AG10803 (cell line): ENCODE results near the gene CTIF.

Experiments
- DNase-seq: peaks from one replicate; pipeline ENCODE4 v3.0.0; 2010; ENCODE audit warnings: low read depth
- H3K4me3 ChIP-seq: 2 replicates; pipeline ENCODE4 v1.5.1; 2011; ENCODE audit warnings: mild to moderate bottlenecking, low read length, control low read depth
- TF ChIP-seq, protein P1 (sequence below): conservative IDR thresholded peaks from 2 replicates; pipeline ENCODE4 v1.5.1; 2011; ENCODE audit warnings: mild to moderate bottlenecking, low read length, control low read depth, inconsistent platforms

CTIF gene

DNA sequence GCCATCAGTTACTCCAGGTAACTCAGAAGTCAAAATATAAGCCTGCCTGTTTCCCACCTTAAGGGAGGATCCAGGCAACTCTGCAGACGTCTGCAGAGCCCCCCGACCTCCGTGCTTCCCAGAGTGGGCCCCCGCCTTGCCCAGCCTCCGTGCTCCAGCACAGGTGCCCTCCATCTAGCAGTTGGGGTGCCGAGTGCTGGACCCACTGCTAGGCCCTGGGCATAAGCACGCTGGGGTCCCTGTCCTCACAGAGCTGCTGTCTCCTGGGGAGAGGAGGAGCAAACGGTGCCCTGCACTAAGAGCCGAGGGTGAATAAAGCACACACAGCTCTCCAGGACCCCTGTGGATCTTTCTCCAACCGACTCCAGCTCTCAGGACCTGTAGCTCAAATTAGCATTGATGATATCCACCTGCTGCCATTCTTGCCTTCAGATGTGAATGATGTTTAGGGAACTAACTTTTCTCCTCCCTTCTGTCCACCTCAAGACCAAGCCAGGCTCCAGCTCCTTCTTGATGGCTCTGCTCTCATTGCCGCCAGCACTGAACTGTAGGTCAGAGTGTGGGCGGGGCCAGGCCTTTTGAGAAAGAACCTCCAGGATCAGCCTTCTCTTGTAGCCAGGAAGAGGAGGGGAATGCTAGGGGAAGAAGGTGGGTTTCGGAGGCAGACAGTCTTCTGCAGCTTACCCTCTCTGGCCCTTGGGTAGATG, 290.8 kb downstream of the CTIF start:
- TF ChIP-seq, protein P1, sequence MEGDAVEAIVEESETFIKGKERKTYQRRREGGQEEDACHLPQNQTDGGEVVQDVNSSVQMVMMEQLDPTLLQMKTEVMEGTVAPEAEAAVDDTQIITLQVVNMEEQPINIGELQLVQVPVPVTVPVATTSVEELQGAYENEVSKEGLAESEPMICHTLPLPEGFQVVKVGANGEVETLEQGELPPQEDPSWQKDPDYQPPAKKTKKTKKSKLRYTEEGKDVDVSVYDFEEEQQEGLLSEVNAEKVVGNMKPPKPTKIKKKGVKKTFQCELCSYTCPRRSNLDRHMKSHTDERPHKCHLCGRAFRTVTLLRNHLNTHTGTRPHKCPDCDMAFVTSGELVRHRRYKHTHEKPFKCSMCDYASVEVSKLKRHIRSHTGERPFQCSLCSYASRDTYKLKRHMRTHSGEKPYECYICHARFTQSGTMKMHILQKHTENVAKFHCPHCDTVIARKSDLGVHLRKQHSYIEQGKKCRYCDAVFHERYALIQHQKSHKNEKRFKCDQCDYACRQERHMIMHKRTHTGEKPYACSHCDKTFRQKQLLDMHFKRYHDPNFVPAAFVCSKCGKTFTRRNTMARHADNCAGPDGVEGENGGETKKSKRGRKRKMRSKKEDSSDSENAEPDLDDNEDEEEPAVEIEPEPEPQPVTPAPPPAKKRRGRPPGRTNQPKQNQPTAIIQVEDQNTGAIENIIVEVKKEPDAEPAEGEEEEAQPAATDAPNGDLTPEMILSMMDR = no peak
- DNase-seq = no peak
- no peak overlapping the region for H3K4me3 ChIP-seq

DNA sequence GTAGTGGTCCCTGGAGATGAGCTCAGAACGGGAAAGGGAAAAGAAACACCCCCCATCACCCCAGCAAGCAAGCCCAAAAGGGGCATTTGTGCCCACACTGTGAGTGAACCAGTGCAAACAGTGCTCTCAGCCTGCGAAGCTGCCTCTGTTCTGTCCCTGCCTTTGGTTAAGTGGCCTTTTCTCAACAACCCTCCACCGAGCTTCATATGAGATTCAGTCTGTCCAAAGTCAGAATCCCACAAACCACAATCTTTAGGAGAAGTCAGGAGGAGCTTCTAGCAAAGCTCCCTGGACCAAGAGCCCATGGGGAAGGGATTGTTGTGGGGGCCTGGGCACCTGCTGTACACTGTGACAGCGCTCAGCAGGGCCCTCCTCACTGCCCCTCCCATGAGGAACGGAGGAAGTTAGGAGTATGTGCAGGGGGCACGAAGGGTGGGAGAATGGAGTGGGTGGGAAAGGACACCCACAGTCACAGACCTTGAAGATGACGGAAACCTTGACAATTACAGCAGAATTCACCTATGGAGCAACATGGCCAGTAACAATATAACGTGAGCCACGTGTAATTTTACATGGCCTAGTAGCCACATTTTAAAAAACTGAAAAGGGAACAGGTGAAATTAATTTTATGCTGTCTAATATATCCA, 292.4 kb downstream of the CTIF start:
- DNase-seq = no peak
- no peak overlapping the region for H3K4me3 ChIP-seq
- TF ChIP-seq, protein P1 = no peak

DNA sequence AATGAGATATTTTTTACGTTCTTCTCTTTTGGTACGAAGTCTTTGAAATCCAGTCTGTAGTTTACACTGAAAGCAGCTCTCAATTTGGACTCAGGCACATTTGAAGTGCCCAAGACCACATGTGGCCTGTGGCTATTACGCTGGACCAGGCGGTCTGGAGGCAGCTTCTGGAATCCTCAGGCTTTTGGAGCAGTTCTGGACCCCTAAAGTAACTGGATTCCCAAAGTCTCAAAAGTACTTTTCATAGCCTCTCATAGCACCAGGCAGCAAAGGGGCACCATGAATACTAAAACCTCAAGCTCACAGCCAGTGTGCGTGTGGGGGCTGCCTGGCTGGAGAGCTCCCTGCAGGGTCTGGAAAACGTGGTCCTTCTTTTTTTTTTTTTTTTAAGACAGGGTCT, 293.0 kb downstream of the CTIF start:
- no peak overlapping the region for H3K4me3 ChIP-seq
- DNase-seq = no peak
- TF ChIP-seq, protein P1 = no peak

- TF ChIP-seq, protein P1 = no peak
- H3K4me3 ChIP-seq = no peak overlapping the region
- DNase-seq = peak; percentile 83
Measured at GRCh38 chr18:48832938-48833700, 294.3 kb downstream of the CTIF start.

DNA sequence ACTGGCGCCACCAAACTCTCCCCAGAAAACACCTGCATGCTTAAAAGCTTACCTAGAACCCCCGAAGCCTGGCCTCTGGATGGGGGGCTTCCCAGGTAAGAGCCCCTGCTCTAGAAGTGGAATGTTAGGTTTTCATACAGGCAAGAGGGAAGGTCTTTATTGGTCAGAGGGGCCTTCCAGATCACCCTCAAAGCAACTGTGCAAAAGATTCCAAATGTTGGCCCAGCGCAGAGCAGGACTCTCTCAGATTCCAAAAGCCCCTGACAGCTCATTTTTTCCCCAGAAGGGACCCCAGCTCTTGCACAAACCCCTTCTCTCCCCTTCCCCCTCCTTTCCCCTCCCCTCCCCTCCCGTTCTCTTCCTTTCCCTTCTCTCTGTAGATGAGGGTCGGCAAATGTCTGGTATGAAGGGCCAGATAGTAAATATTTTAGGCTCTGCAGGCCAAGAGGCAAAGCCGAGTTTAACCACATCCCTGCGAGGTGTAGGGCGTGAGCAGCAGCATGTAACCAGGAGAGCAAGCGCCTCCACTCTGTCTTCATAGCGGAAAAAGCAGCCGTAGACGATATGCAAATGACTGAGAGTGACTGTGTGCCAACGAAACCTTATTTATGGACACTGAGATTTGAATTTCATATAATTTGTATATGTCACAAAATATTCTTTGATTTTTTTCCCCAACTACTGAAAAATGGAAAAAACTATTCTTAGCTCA, 295.0 kb downstream of the CTIF start:
- H3K4me3 ChIP-seq = no peak overlapping the region
- TF ChIP-seq, protein P1 = no peak
- DNase-seq = no peak

DNA sequence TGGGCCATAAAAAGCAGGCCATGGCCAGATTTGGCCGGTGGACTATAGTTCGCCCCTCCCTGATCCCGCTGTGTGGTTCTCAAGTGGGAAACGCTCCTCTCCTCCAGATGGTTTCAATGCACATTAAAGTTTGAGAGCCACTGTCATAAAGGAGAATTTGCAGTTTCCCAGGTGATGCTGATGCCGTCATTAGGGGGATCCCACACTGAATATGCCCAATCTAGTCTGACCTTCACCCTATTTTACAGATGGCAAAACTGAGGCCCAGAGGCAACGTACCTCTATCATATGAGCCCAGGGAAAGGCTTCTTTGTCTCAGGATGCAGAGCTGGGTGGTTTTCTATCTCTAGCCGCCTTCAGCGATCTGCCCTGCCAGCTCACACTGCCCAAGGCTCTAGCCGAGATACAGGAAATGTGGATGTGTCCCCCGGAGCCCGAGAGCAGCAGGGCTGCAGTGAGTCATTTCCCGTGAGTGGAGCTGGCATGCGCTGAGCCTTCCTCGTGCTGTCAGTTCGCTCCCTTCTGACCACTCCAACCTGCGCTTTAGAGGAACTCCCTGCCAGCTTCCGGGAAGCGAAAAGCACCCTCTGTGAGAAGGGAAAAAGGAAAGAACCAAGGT, 295.7 kb downstream of the CTIF start:
- no peak overlapping the region for H3K4me3 ChIP-seq
- DNase-seq = peak; percentile 90
- TF ChIP-seq, protein P1 = no peak
